Measurements from ENCODE around the gene TRMT2B.

DNA sequence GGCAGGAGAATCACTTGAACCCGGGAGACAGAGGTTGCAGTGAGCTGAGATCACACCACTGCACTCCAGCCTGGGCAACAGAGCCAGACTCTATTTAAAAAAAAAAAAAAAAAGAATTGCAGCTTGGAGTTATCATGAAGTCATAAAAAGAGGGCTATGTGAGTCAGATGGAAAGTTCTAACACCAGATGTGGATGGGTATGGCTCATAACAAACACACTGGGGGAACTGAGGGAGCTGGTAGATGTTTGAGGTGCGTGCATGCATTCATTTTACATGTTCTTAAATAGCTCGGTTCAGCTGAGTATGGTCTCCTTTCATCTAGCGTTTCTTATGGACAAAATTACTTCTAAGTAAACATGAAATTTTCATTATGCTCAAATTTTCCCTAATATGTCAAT is 11.7 kb downstream of the TRMT2B start:
- TF ChIP-seq, protein P1, sequence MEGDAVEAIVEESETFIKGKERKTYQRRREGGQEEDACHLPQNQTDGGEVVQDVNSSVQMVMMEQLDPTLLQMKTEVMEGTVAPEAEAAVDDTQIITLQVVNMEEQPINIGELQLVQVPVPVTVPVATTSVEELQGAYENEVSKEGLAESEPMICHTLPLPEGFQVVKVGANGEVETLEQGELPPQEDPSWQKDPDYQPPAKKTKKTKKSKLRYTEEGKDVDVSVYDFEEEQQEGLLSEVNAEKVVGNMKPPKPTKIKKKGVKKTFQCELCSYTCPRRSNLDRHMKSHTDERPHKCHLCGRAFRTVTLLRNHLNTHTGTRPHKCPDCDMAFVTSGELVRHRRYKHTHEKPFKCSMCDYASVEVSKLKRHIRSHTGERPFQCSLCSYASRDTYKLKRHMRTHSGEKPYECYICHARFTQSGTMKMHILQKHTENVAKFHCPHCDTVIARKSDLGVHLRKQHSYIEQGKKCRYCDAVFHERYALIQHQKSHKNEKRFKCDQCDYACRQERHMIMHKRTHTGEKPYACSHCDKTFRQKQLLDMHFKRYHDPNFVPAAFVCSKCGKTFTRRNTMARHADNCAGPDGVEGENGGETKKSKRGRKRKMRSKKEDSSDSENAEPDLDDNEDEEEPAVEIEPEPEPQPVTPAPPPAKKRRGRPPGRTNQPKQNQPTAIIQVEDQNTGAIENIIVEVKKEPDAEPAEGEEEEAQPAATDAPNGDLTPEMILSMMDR (IDR thresholded peaks at IDR 0.05; ENCODE audit: low read length): no peak
- TF ChIP-seq EZH2phosphoT487 (IDR thresholded peaks at IDR 0.05; ENCODE audit: low read length): no peak
- no peak for TF ChIP-seq EZH2 (optimal IDR thresholded peaks at IDR 0.05; ENCODE audit: low read depth, low read length)

Measured in MM.1S (cell line).